Tibial nerve (tissue), 4 donors: ENCODE data around the gene CLPX. TPM values are rescaled to one million over a fixed set of nuclear protein-coding genes. Genes with fewer than 3 reads are reported as not detected.
"Not testable (repeated sequence)": the region's sequence is repeated elsewhere in the genome, so short reads cannot be mapped to it uniquely, and the experiment has no call there.

ENCODE experiments used
- DNase-seq, 2 donors: peaks; one replicate each; pipeline ENCODE4 v3.0.0-alpha.2; 2019; ENCODE audit warnings: low spot score in 2 of 2
- H3K27ac ChIP-seq, 4 donors: fragments of 200-600 bp; sonication (generic) in 3 of 4; one replicate each; pipeline ENCODE4 v1.5.1; 2017 to 2019; ENCODE audit warnings: mild to moderate bottlenecking in 1 of 4
- H3K27me3 ChIP-seq, 2 donors: fragments of 200-600 bp; sonication (generic) in 1 of 2; one replicate each; pipeline versions ENCODE4 v1.5.1 to v1.6.0; 2017 to 2019
- H3K36me3 ChIP-seq, 3 donors: fragments of 200-600 bp; sonication (generic); one replicate each; pipeline ENCODE4 v1.5.1; 2018 to 2019
- H3K4me1 ChIP-seq, 4 donors: fragments of 200-600 bp; sonication (generic) in 3 of 4; one replicate each; pipeline ENCODE4 v1.5.1; 2017 to 2019
- H3K4me3 ChIP-seq, 4 donors: fragments of 200-600 bp; sonication (generic) in 3 of 4; one replicate each; pipeline ENCODE4 v1.5.1; 2017 to 2019; ENCODE audit warnings: mild to moderate bottlenecking in 1 of 4, moderate library complexity in 1 of 4
- H3K9me3 ChIP-seq, 4 donors: fragments of 200-600 bp; sonication (generic) in 3 of 4; one replicate each; pipeline ENCODE4 v1.5.1; 2017 to 2019
- CTCF ChIP-seq, 5 experiments: fragments of 200-600 bp in 3 of 5; fragments of 450-650 bp in 2 of 5; sonication (generic) in 3 of 5; IDR thresholded peaks; one replicate each; pipeline ENCODE4 v1.5.1; 2016 to 2019; ENCODE audit warnings: antibody characterized with exemption in 5 of 5, mild to moderate bottlenecking in 3 of 5, moderate library complexity in 2 of 5
- EP300 ChIP-seq, 2 donors: sonication (generic); formaldehyde crosslinking; IDR thresholded peaks; one replicate each; pipeline ENCODE4 v1.6.1; 2017; ENCODE audit warnings: antibody characterized with exemption in 2 of 2, mild to moderate bottlenecking in 1 of 2
- POLR2A ChIP-seq, 2 donors: fragments of 450-650 bp; IDR thresholded peaks; one replicate each; pipeline ENCODE4 v1.6.1; 2017; ENCODE audit warnings: antibody characterized with exemption in 2 of 2, mild to moderate bottlenecking in 2 of 2, moderate library complexity in 2 of 2
- WGBS, 2 donors: methylation state at CpG; one replicate each; pipeline ENCODE4 v1.1.5; 2018; 5-methylcytosine and 5-hydroxymethylcytosine counted together
- total RNA-seq, 4 donors: library from RNA; depleted of rRNA; stranded (reverse); fragments of >200 nt; gene quantifications; one replicate each; pipeline ENCODE4 v1.1.0, GENCODE V29; 2016

The CLPX gene
- total RNA-seq, 4 donors from 2014 or later, result 29.5 to 96.7 (median 69.7) TPM

- H3K36me3 ChIP-seq, result no peaks in the 10 kb centered on the region
- peaks cover 0 to 18% (median 0%) of the 10 kb centered on the region in 4 donors for H3K4me1 ChIP-seq
- DNase-seq, result no peak
- TF ChIP-seq CTCF (IDR thresholded peaks at IDR 0.05) (no peak), EP300 (IDR thresholded peaks at IDR 0.05) (no peak), POLR2A (IDR thresholded peaks at IDR 0.05) (no peak)
- H3K4me3 ChIP-seq, result no peak overlapping the region
- H3K9me3 ChIP-seq, result no peaks in the 10 kb centered on the region
- no peak overlapping the region for H3K27ac ChIP-seq
- no peaks in the 10 kb centered on the region for H3K27me3 ChIP-seq
- 92 to 95% methylated on average over 5 of the region's 5 CpGs for WGBS, 2 donors
Measured at GRCh38 chr15:65192016-65192415, 6.9 kb upstream of the CLPX start.

GRCh38 chr15:65189102-65189740 is 4.1 kb upstream of the CLPX start:
- TF ChIP-seq CTCF (IDR thresholded peaks at IDR 0.05) (peak; percentile 44 to 78 (median 60)), POLR2A (IDR thresholded peaks at IDR 0.05) (no peak)
- Histone ChIP-seq H3K4me3 (no peak overlapping the region), H3K4me1 (peaks cover 0 to 4% (median 0%) of the 10 kb centered on the region in 4 donors), H3K27me3 (no peaks in the 10 kb centered on the region), H3K27ac (no peak overlapping the region), H3K36me3 (no peaks in the 10 kb centered on the region), H3K9me3 (no peaks in the 10 kb centered on the region)
- DNase-seq, result peak in 1 of 2 donors; percentile 37
- 8 to 19% methylated on average over 3 of the region's 3 CpGs for WGBS, 2 donors

GRCh38 chr15:65188472-65188871 is 3.3 kb upstream of the CLPX start:
- H3K4me1 ChIP-seq, H3K27ac ChIP-seq, H3K9me3 ChIP-seq, H3K27me3 ChIP-seq, DNase-seq, H3K36me3 ChIP-seq, H3K4me3 ChIP-seq: not testable (repeated sequence)
- WGBS, 2 donors, result 82 to 86% methylated on average over 9 of the region's 9 CpGs

- H3K36me3 ChIP-seq, result peaks cover 0 to 6% (median 0%) of the 10 kb centered on the region in 3 donors
- peaks cover 0 to 44% (median 20%) of the 10 kb centered on the region in 4 donors for H3K4me1 ChIP-seq
Measured at GRCh38 chr15:65184305-65184867, 756 bp downstream of the CLPX start.

GRCh38 chr15:65183865-65184159 is 1.3 kb downstream of the CLPX start:
- Histone ChIP-seq H3K27me3 (no peaks in the 10 kb centered on the region), H3K27ac (peak overlapping the region; percentile 96 to 98 (median 98)), H3K9me3 (no peaks in the 10 kb centered on the region), H3K36me3 (peaks cover 0 to 7% (median under 1%) of the 10 kb centered on the region in 3 donors), H3K4me1 (peaks cover 0 to 47% (median 21%) of the 10 kb centered on the region in 4 donors), H3K4me3 (peak overlapping the region; percentile 73 to 92 (median 85))
- no peak for DNase-seq
- 1 to 3% methylated on average over 4 of the region's 4 CpGs for WGBS, 2 donors
- TF ChIP-seq POLR2A (IDR thresholded peaks at IDR 0.05) (no peak), CTCF (IDR thresholded peaks at IDR 0.05) (no peak), EP300 (IDR thresholded peaks at IDR 0.05) (no peak)

More at GRCh38 chr15:65184305-65184867, 756 bp downstream of the CLPX start:
- Histone ChIP-seq H3K27ac (peak overlapping the region; percentile 96 to 98 (median 98)), H3K9me3 (no peaks in the 10 kb centered on the region), H3K4me3 (peak overlapping the region; percentile 73 to 92 (median 85)), H3K27me3 (no peaks in the 10 kb centered on the region)
- no peak for TF ChIP-seq EP300 (IDR thresholded peaks at IDR 0.05)
- TF ChIP-seq POLR2A (IDR thresholded peaks at IDR 0.05), result no peak
- TF ChIP-seq CTCF (IDR thresholded peaks at IDR 0.05), result no peak
- DNase-seq, result peak; percentile 45 to 49
- 1% methylated on average over 27 to 33 of the region's 33 CpGs for WGBS, 2 donors
